Right lobe of liver (tissue), 4 donors: Measurements from ENCODE around the gene AGFG1.

Experiments
- POLR2A ChIP-seq: fragments of 450-650 bp; IDR thresholded peaks from one replicate; pipeline ENCODE4 v1.6.1; 2017; ENCODE audit warnings: antibody characterized with exemption, mild to moderate bottlenecking
- TF ChIP-seq, protein P1 (sequence below), 4 donors: fragments of 200-600 bp in 3 of 4; fragments of 450-650 bp in 1 of 4; IDR thresholded peaks; one replicate each; pipeline versions ENCODE4 v1.5.1 to v1.8.0; 2016 to 2022; ENCODE audit warnings: antibody characterized with exemption in 4 of 4, mild to moderate bottlenecking in 2 of 4
- donor health status: DM: no; HTN: no; CAD: no.
- donor health status: DM: no; HTN: no; CAD: no.
- donor health status: DM: no; HTN: yes; CAD: no.

DNA sequence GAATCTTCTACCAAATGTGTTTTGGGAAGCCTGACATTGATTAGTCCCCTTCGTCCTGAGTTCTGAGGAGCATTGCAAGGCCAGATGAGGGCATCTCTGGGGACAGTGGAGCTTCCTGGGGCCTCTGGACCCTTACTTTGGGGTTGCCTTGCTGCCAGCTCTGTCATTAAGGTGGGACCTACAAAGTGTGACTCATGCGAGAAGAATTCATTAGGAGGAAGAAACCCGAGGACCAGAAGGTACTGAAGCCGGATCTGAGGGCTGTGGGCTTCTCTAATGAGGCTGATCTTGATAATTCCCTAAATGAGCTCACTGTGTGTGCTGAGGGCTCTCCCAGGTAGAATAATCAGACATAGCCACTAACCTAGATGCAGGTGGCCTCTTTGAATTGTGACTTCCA, 126.0 kb downstream of the AGFG1 start:
- TF ChIP-seq, protein P1, sequence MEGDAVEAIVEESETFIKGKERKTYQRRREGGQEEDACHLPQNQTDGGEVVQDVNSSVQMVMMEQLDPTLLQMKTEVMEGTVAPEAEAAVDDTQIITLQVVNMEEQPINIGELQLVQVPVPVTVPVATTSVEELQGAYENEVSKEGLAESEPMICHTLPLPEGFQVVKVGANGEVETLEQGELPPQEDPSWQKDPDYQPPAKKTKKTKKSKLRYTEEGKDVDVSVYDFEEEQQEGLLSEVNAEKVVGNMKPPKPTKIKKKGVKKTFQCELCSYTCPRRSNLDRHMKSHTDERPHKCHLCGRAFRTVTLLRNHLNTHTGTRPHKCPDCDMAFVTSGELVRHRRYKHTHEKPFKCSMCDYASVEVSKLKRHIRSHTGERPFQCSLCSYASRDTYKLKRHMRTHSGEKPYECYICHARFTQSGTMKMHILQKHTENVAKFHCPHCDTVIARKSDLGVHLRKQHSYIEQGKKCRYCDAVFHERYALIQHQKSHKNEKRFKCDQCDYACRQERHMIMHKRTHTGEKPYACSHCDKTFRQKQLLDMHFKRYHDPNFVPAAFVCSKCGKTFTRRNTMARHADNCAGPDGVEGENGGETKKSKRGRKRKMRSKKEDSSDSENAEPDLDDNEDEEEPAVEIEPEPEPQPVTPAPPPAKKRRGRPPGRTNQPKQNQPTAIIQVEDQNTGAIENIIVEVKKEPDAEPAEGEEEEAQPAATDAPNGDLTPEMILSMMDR (IDR thresholded peaks at IDR 0.05), result no peak
- no peak for TF ChIP-seq POLR2A
